A549 (cell line): ENCODE measurements around the gene TMC7. TPM values are rescaled to one million over a fixed set of nuclear protein-coding genes. Genes with fewer than 3 reads are reported as not detected.

Source experiments
- ATAC-seq, 2 experiments: fragments of 200-7000 bp in 1 of 2; fragments of >200 bp in 1 of 2; cut with Nextera tagmentation in 1 of 2; cut with Tn5 transposase in 1 of 2; 3 replicates each; pipeline versions ENCODE4 v1.8.0 to v1.9.1; 2018 to 2020; ENCODE audit warnings: mild to moderate bottlenecking in 1 of 2, moderate library complexity in 1 of 2
- CTCF ChIA-PET: fragments of 300-600 bp; sonication (Branson Sonifier 250); formaldehyde crosslinking; extraction: SDS; loops from one replicate; lab custom pipeline; 2021; ENCODE audit warnings: antibody characterized with exemption, inconsistent platforms; lab: Yijun Ruan, JAX
- POLR2A ChIA-PET: fragments of 350-600 bp; formaldehyde crosslinking; extraction: SDS; loops from one replicate; lab custom pipeline; 2021; ENCODE audit warnings: antibody characterized with exemption, inconsistent platforms; lab: Yijun Ruan, JAX
- DNase-seq, 2 experiments: peaks; one replicate each; pipeline versions ENCODE4 v3.0.0 to v3.0.0-alpha.2; 2011 to 2016; ENCODE audit warnings: low read depth in 1 of 2, low spot score in 1 of 2
- FAIRE-seq: peaks from 2 replicates; lab custom pipeline; 2011; peaks lifted over from hg19 to GRCh38; lab: Jason Lieb, UNC
- H3K27ac ChIP-seq, 2 experiments: fragments of >200 bp; sonication (Bioruptor Twin); formaldehyde crosslinking; 3 replicates each; pipeline ENCODE4 v1.5.1; 2016 to 2017
- H3K4me1 ChIP-seq: fragments of >200 bp; sonication (Bioruptor Twin); formaldehyde crosslinking; 3 replicates; pipeline ENCODE4 v1.6.1; 2016
- H3K4me2 ChIP-seq: fragments of >200 bp; sonication (Bioruptor Twin); formaldehyde crosslinking; 3 replicates; pipeline ENCODE4 v1.6.1; 2016
- H3K4me3 ChIP-seq: fragments of >200 bp; sonication (Bioruptor Twin); formaldehyde crosslinking; 3 replicates; pipeline ENCODE4 v1.5.1; 2016
- H3K9me3 ChIP-seq: fragments of >200 bp; sonication (Bioruptor Twin); formaldehyde crosslinking; 3 replicates; pipeline ENCODE4 v1.6.1; 2016
- ATOH8 ChIP-seq: fragments of 250-450 bp; sonication (Bioruptor Pico); IDR thresholded peaks from 2 replicates; pipeline ENCODE4 v1.5.0; 2020; ENCODE audit warnings: low read depth, mild to moderate bottlenecking, moderate library complexity
- CBX2 ChIP-seq: fragments of 200-600 bp; sonication (generic); IDR thresholded peaks from 2 replicates; pipeline ENCODE4 v1.6.1; 2016; ENCODE audit warnings: low read depth, mild to moderate bottlenecking, borderline replicate concordance
- EHF ChIP-seq: fragments of 250-450 bp; sonication (Bioruptor Pico); IDR thresholded peaks from 2 replicates; pipeline ENCODE4 v1.5.0; 2020; ENCODE audit warnings: mild to moderate bottlenecking
- ESRRA ChIP-seq: fragments of 150-350 bp; IDR thresholded peaks from 2 replicates; pipeline ENCODE4 v1.6.1; 2014; ENCODE audit warnings: mild to moderate bottlenecking, low read length, borderline replicate concordance
- FOXS1 ChIP-seq: fragments of 250-450 bp; sonication (Bioruptor Pico); IDR thresholded peaks from 2 replicates; pipeline ENCODE4 v1.5.0; 2020; ENCODE audit warnings: mild to moderate bottlenecking, moderate library complexity
- HEYL ChIP-seq: fragments of 250-450 bp; sonication (Bioruptor Pico); IDR thresholded peaks from 2 replicates; pipeline ENCODE4 v1.8.0; 2021; ENCODE audit warnings: mild to moderate bottlenecking, moderate library complexity
- HOXB13 ChIP-seq: fragments of 250-450 bp; sonication (Bioruptor Pico); IDR thresholded peaks from 2 replicates; pipeline ENCODE4 v1.5.0; 2020; ENCODE audit warnings: low read depth, mild to moderate bottlenecking, moderate library complexity
- HOXB5 ChIP-seq: fragments of 250-450 bp; sonication (Bioruptor Pico); IDR thresholded peaks from 2 replicates; pipeline ENCODE4 v1.5.0; 2020; ENCODE audit warnings: mild to moderate bottlenecking, moderate library complexity
- KDM1A ChIP-seq: fragments of 200-600 bp; sonication (generic); IDR thresholded peaks from 2 replicates; pipeline ENCODE4 v1.6.1; 2016; ENCODE audit warnings: low read depth, mild to moderate bottlenecking
- MAZ ChIP-seq: fragments of 150-350 bp; IDR thresholded peaks from 2 replicates; pipeline ENCODE4 v1.6.1; 2014; ENCODE audit warnings: antibody characterized with exemption, low read depth, low read length, borderline replicate concordance
- MYC ChIP-seq: IDR thresholded peaks from 2 replicates; pipeline ENCODE4 v1.6.1; 2012; ENCODE audit warnings: mild to moderate bottlenecking, inconsistent platforms, low read length, improper control_type of control experiment, borderline replicate concordance
- NR3C1 ChIP-seq: fragments of >200 bp; sonication (Bioruptor Twin); formaldehyde crosslinking; IDR thresholded peaks from 3 replicates; pipeline ENCODE4 v1.6.1; 2017
- POLR2A ChIP-seq: IDR thresholded peaks from 2 replicates; pipeline ENCODE4 v1.6.1; 2012; ENCODE audit warnings: mild to moderate bottlenecking, low read length
- POLR2AphosphoS2 ChIP-seq: conservative IDR thresholded peaks from 2 replicates; pipeline ENCODE4 v1.6.1; 2012; ENCODE audit warnings: low read length, improper control_type of control experiment, inconsistent platforms
- RFX5 ChIP-seq: fragments of 450-650 bp; IDR thresholded peaks from 2 replicates; pipeline ENCODE4 v1.7.1; 2014; ENCODE audit warnings: antibody characterized with exemption, mild to moderate bottlenecking, moderate library complexity
- RNF2 ChIP-seq: fragments of 200-600 bp; sonication (generic); IDR thresholded peaks from 2 replicates; pipeline ENCODE4 v1.6.1; 2016; ENCODE audit warnings: low read depth, mild to moderate bottlenecking, antibody characterized with exemption, moderate library complexity, borderline replicate concordance
- SMC3 ChIP-seq: fragments of >200 bp; sonication (Bioruptor Twin); formaldehyde crosslinking; IDR thresholded peaks from 3 replicates; pipeline ENCODE4 v1.6.1; 2018; ENCODE audit warnings: inconsistent platforms
- SREBF2 ChIP-seq: fragments of 450-650 bp; IDR thresholded peaks from 2 replicates; pipeline ENCODE4 v1.6.1; 2014; ENCODE audit warnings: mild to moderate bottlenecking, moderate library complexity
- ZNF302 ChIP-seq: fragments of 250-450 bp; sonication (Bioruptor Pico); IDR thresholded peaks from 2 replicates; pipeline ENCODE4 v1.9.0; 2021; ENCODE audit warnings: inconsistent platforms, mild to moderate bottlenecking, moderate library complexity
- ZSCAN20 ChIP-seq: fragments of 250-450 bp; sonication (Bioruptor Pico); IDR thresholded peaks from 2 replicates; pipeline ENCODE4 v1.8.0; 2022; ENCODE audit warnings: mild to moderate bottlenecking, moderate library complexity
- WGBS: methylation state at CpG from one replicate; pipeline ENCODE4 v1.1.6; 2017; ENCODE audit errors: missing lambda C conversion rate; 5-methylcytosine and 5-hydroxymethylcytosine counted together
- polyA plus RNA-seq, 4 experiments: library from polyadenylated mRNA; depleted of rRNA in 3 of 4; stranded (reverse); fragments of >200 nt; fragmentation: RNase III in 1 of 4; extraction: RNeasy Plus Mini Kit Qiagen cat#74134 plus additional on column Dnase treatment in 1 of 4; gene quantifications; 2 replicates in 3 of 4; 3 replicates in 1 of 4; pipeline ENCODE4 v1.2.3, GENCODE V29; 2011 to 2017
- TF ChIP-seq, protein P1 (sequence below): fragments of >200 bp; sonication (Bioruptor Twin); formaldehyde crosslinking; IDR thresholded peaks from 3 replicates; pipeline ENCODE4 v1.5.1; 2016

TMC7 gene
- polyA plus RNA-seq, 2 of the 4 experiments (the other 2 are of a cell fraction) = 7.0 to 9.4 TPM

DNA sequence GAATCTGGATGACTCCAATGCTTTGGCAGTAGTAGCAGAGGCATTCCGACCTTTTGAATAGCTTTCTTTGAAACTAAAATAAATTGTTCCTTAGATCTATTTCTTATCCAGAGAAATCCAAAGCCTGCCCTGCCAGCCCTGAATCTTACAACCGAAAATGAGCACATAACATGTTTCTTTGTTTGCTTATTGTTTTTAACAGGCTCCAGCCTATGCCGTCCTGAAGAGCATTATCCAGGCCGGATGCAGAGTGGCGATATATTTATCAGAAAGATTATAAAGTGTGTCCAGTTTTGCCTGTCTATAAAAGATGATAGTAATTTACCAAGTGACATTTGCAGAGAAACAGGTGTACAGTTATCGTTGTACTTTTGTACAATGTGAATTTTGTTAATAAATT lies 94.1 kb downstream of the TMC7 start:
- Histone ChIP-seq H3K27ac (no peak overlapping the region), H3K4me2 (no peak overlapping the region), H3K4me1 (no peaks in the 10 kb centered on the region)
- POLR2A ChIA-PET = interaction anchor here (1.7 kb wide), 1 partner anchor 11 kb away, joined by 5 read pairs; the partner anchor contains the start of gene COQ7
- TF ChIP-seq EHF = no peak
- no peak for TF ChIP-seq SMC3
- TF ChIP-seq HOXB5 (CRISPR knock-in tag) = no peak
- TF ChIP-seq ZNF302 (CRISPR knock-in tag) = no peak
- no peak for TF ChIP-seq POLR2AphosphoS2
- TF ChIP-seq ZSCAN20 (CRISPR knock-in tag) = no peak
- TF ChIP-seq ESRRA = no peak
- TF ChIP-seq HEYL (CRISPR knock-in tag) = no peak
- no peak for TF ChIP-seq FOXS1 (CRISPR knock-in tag)
- no peak for TF ChIP-seq MAZ
- TF ChIP-seq POLR2A = no peak
- TF ChIP-seq CBX2 = no peak
- no peak for TF ChIP-seq HOXB13 (CRISPR knock-in tag)
- no peak for TF ChIP-seq MYC
- TF ChIP-seq SREBF2 = no peak
- no peak for TF ChIP-seq RFX5
- TF ChIP-seq, all 56 proteins: peak for 0
- no peak for ATAC-seq
- no peak for FAIRE-seq
- no peak for DNase-seq
- no peaks in the 10 kb centered on the region for H3K9me3 ChIP-seq
- 89% methylated on average over 6 of the region's 6 CpGs for WGBS
- no peak overlapping the region for H3K4me3 ChIP-seq
- CTCF ChIA-PET = interaction anchor here (0.6 to 3.3 kb wide), 4 partner anchors 8 to 298 kb away, joined by 3 to 25 read pairs (median 4); partner anchors contain the start of gene TMC7

DNA sequence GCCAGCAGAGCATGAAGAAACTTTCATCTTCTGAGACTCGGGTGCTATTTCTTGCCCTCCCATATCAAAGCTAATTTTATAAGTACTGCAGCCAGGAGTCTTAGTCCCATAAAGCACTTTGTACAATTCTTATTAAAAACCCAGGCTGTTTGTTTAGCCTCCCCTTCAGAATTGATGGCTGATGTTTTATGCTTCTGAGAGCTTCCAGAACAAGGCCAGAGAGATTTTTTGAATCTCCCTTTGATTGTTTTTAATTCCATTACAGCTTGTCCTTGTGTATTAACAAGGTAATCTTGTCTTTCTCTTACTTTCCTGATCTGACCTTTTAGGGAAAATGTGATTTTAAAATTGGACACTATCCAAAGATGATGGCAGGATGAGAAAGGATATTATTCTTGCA lies 99.9 kb downstream of the TMC7 start:
- CTCF ChIA-PET = interaction anchor here (1.0 to 7.2 kb wide), 7 partner anchors 12 to 419 kb away, joined by 3 to 151 read pairs (median 61); partner anchors contain the start of genes ITPRIPL2 and TMC7
- TF ChIP-seq ATOH8 (CRISPR knock-in tag) (no peak), NR3C1 (no peak), KDM1A (no peak)
- TF ChIP-seq, protein P1, sequence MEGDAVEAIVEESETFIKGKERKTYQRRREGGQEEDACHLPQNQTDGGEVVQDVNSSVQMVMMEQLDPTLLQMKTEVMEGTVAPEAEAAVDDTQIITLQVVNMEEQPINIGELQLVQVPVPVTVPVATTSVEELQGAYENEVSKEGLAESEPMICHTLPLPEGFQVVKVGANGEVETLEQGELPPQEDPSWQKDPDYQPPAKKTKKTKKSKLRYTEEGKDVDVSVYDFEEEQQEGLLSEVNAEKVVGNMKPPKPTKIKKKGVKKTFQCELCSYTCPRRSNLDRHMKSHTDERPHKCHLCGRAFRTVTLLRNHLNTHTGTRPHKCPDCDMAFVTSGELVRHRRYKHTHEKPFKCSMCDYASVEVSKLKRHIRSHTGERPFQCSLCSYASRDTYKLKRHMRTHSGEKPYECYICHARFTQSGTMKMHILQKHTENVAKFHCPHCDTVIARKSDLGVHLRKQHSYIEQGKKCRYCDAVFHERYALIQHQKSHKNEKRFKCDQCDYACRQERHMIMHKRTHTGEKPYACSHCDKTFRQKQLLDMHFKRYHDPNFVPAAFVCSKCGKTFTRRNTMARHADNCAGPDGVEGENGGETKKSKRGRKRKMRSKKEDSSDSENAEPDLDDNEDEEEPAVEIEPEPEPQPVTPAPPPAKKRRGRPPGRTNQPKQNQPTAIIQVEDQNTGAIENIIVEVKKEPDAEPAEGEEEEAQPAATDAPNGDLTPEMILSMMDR = no peak
- TF ChIP-seq, all 56 proteins: peak for 0
- ATAC-seq (no peak), DNase-seq (no peak), FAIRE-seq (no peak)
- H3K4me1 ChIP-seq = peaks cover 5% of the 10 kb centered on the region; the same call in 1 of the 3 replicates
- H3K27ac ChIP-seq = no peak overlapping the region
- WGBS = 82% methylated on average over 1 of the region's 1 CpG
- no peaks in the 10 kb centered on the region for H3K9me3 ChIP-seq
- POLR2A ChIA-PET = no interaction called here
- no peak overlapping the region for H3K4me3 ChIP-seq
- H3K4me2 ChIP-seq = no peak overlapping the region

GRCh38 chr16:19084139-19084538 lies 100.4 kb downstream of the TMC7 start:
- CTCF ChIA-PET = interaction anchor here (1.0 to 7.2 kb wide), 8 partner anchors 12 to 418 kb away, joined by 3 to 151 read pairs (median 47); partner anchors contain the start of genes ITPRIPL2 and TMC7
- no peak overlapping the region for H3K4me2 ChIP-seq
- DNase-seq (no peak), ATAC-seq (no peak), FAIRE-seq (no peak)
- peaks cover 5% of the 10 kb centered on the region; the same call in 1 of the 3 replicates for H3K4me1 ChIP-seq
- no peaks in the 10 kb centered on the region for H3K9me3 ChIP-seq
- TF ChIP-seq RNF2 = no peak
- TF ChIP-seq, all 56 proteins: peak for 0
- POLR2A ChIA-PET = no interaction called here
- H3K4me3 ChIP-seq = no peak overlapping the region
- WGBS = 80% methylated on average over 3 of the region's 3 CpGs
- no peak overlapping the region for H3K27ac ChIP-seq
